HEK293T (cell line): Measurements from ENCODE around the gene BICD1.

Experiments used
- BHLHE40 ChIP-seq: fragments of 450-650 bp; IDR thresholded peaks from 2 replicates; pipeline ENCODE4 v1.6.1; 2016; ENCODE audit warnings: mild to moderate bottlenecking, moderate library complexity, borderline replicate concordance
- ELF4 ChIP-seq: fragments of 450-650 bp; IDR thresholded peaks from 2 replicates; pipeline ENCODE4 v1.6.1; 2017; ENCODE audit warnings: antibody characterized with exemption
- FOXA1 ChIP-seq: fragments of 450-650 bp; IDR thresholded peaks from 2 replicates; pipeline ENCODE4 v1.6.1; 2016; ENCODE audit warnings: mild to moderate bottlenecking
- FOXK2 ChIP-seq: fragments of 450-650 bp; IDR thresholded peaks from 2 replicates; pipeline ENCODE4 v1.6.1; 2016; ENCODE audit warnings: mild to moderate bottlenecking
- FOXM1 ChIP-seq: fragments of 450-650 bp; IDR thresholded peaks from 2 replicates; pipeline ENCODE4 v1.6.1; 2017; ENCODE audit warnings: mild to moderate bottlenecking, borderline replicate concordance
- HDGF ChIP-seq: fragments of 450-650 bp; IDR thresholded peaks from 2 replicates; pipeline ENCODE4 v1.6.1; 2017; ENCODE audit warnings: antibody characterized with exemption, borderline replicate concordance
- SUZ12 ChIP-seq: fragments of 450-650 bp; IDR thresholded peaks from 2 replicates; pipeline ENCODE4 v1.6.1; 2016; ENCODE audit warnings: mild to moderate bottlenecking
- TARDBP ChIP-seq: fragments of 450-650 bp; IDR thresholded peaks from 2 replicates; pipeline ENCODE4 v1.6.1; 2016
- ZNF384 ChIP-seq: fragments of 450-650 bp; IDR thresholded peaks from 2 replicates; pipeline ENCODE4 v1.6.1; 2016
- TF ChIP-seq, protein P1 (sequence below): fragments of 450-650 bp; IDR thresholded peaks from 2 replicates; pipeline ENCODE4 v1.6.1; 2016

DNA sequence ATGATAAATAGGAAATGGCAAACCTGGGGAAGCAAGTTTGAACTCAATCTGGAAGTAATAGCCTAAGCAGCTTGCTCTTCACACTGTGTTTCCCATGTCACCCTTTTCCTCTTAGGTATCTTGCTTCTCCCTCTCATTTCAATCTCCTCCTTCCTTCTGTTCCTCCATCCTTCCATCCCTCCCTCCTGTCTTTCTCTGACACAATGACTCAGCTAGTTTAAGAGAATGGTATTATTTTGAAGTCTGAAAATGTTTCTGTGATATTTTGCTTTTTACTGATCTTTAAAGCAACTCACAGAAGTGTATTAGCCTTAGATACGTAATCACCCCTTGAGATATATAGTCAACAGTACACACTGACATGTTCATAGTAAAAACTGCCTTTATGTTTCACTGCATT is 236.8 kb downstream of the BICD1 start:
- TF ChIP-seq ZNF384 (no peak), TARDBP (no peak), HDGF (no peak), FOXA1 (no peak), BHLHE40 (no peak), FOXK2 (no peak), ELF4 (no peak), FOXM1 (no peak), SUZ12 (no peak)
- TF ChIP-seq, protein P1, sequence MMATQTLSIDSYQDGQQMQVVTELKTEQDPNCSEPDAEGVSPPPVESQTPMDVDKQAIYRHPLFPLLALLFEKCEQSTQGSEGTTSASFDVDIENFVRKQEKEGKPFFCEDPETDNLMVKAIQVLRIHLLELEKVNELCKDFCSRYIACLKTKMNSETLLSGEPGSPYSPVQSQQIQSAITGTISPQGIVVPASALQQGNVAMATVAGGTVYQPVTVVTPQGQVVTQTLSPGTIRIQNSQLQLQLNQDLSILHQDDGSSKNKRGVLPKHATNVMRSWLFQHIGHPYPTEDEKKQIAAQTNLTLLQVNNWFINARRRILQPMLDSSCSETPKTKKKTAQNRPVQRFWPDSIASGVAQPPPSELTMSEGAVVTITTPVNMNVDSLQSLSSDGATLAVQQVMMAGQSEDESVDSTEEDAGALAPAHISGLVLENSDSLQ, result no peak
